Coronary artery (tissue), 2 donors: Measurements from ENCODE around the gene PNLIP.

Experiments used
- DNase-seq: peaks from one replicate; pipeline ENCODE4 v3.0.0-alpha.2; 2017; ENCODE audit warnings: low spot score
- H3K27ac ChIP-seq, 2 donors: fragments of 200-600 bp; sonication (generic); one replicate each; pipeline ENCODE4 v1.5.1; 2016 to 2019
- H3K4me3 ChIP-seq: fragments of 200-600 bp; sonication (generic); 2 replicates; pipeline ENCODE4 v1.5.1; 2016; ENCODE audit warnings: mild to moderate bottlenecking, moderate library complexity
- CTCF ChIP-seq: fragments of 200-600 bp; sonication (generic); IDR thresholded peaks from one replicate; pipeline ENCODE4 v1.5.1; 2019; ENCODE audit warnings: antibody characterized with exemption

PNLIP gene

GRCh38 chr10:116548301-116548700 lies 2.6 kb downstream of the PNLIP start:
- Histone ChIP-seq H3K27ac (no peak overlapping the region), H3K4me3 (no peak overlapping the region)
- TF ChIP-seq CTCF, result no peak
- no peak for DNase-seq

- no peak overlapping the region for H3K27ac ChIP-seq
- no peak for TF ChIP-seq CTCF
- H3K4me3 ChIP-seq, result no peak overlapping the region
- DNase-seq, result no peak
Measured at GRCh38 chr10:116553378-116553980, 7.7 kb downstream of the PNLIP start.

GRCh38 chr10:116554628-116555027 lies 8.9 kb downstream of the PNLIP start:
- no peak for DNase-seq
- TF ChIP-seq CTCF, result no peak
- Histone ChIP-seq H3K4me3 (no peak overlapping the region), H3K27ac (no peak overlapping the region)

- no peak for DNase-seq
- no peak overlapping the region for H3K27ac ChIP-seq
- no peak for TF ChIP-seq CTCF
Measured at GRCh38 chr10:116555880-116556279, 10.1 kb downstream of the PNLIP start.

GRCh38 chr10:116557305-116557880 lies 11.7 kb downstream of the PNLIP start:
- no peak for TF ChIP-seq CTCF
- no peak for DNase-seq
- Histone ChIP-seq H3K4me3 (no peak overlapping the region), H3K27ac (no peak overlapping the region)

More at GRCh38 chr10:116555880-116556279, 10.1 kb downstream of the PNLIP start:
- H3K4me3 ChIP-seq, result no peak overlapping the region

GRCh38 chr10:116565534-116565933 lies 19.8 kb downstream of the PNLIP start:
- DNase-seq, result no peak
- Histone ChIP-seq H3K27ac (no peak overlapping the region), H3K4me3 (no peak overlapping the region)
- TF ChIP-seq CTCF, result no peak

- TF ChIP-seq CTCF, result no peak
- Histone ChIP-seq H3K4me3 (no peak overlapping the region), H3K27ac (no peak overlapping the region)
- DNase-seq, result no peak
Measured at GRCh38 chr10:116566932-116567331, 21.2 kb downstream of the PNLIP start.
